GM21367 (cell line): ENCODE results near the gene GDPD5.
A peak's percentile ranks its signal among the peaks of the same experiment; 100 is the strongest.

ENCODE experiments used
- ATAC-seq: cut with Tn5 transposase; IDR thresholded peaks from one replicate; pipeline ENCODE4 v1.9.1; 2021; ENCODE audit not compliant: unreplicated experiment

The GDPD5 gene

GRCh38 chr11:75406338-75406777, 119.4 kb downstream of the GDPD5 start:
- ATAC-seq, result no peak

- no peak for ATAC-seq
Measured at GRCh38 chr11:75403983-75404658, 121.6 kb downstream of the GDPD5 start.

GRCh38 chr11:75403037-75403436, 122.7 kb downstream of the GDPD5 start:
- ATAC-seq, result no peak

- ATAC-seq, result no peak
Measured at GRCh38 chr11:75402002-75402773, 123.6 kb downstream of the GDPD5 start.

- ATAC-seq, result no peak
Measured at GRCh38 chr11:75400146-75400865, 125.4 kb downstream of the GDPD5 start.

- ATAC-seq, result peak; percentile 88
Measured at GRCh38 chr11:75399344-75400145, 126.2 kb downstream of the GDPD5 start, which contains the start of gene RPS3. TSS of gene RPS3 (plus strand) at chr11:75399518. CDS start at chr11:75399548, 30 bp downstream.

- ATAC-seq, result no peak
Measured at GRCh38 chr11:75398906-75399305, 126.8 kb downstream of the GDPD5 start.

GRCh38 chr11:75394085-75394840, 131.5 kb downstream of the GDPD5 start:
- no peak for ATAC-seq

- no peak for ATAC-seq
Measured at GRCh38 chr11:75389925-75390324, 135.8 kb downstream of the GDPD5 start.

- no peak for ATAC-seq
Measured at GRCh38 chr11:75389276-75389605, 136.5 kb downstream of the GDPD5 start.

GRCh38 chr11:75388386-75389275, 137.1 kb downstream of the GDPD5 start:
- ATAC-seq, result no peak

GRCh38 chr11:75387736-75388294, 137.9 kb downstream of the GDPD5 start:
- no peak for ATAC-seq

- no peak for ATAC-seq
Measured at GRCh38 chr11:75386942-75387630, 138.7 kb downstream of the GDPD5 start.
